Muscle of leg (tissue), 11 donors: ENCODE results near the gene C6orf52. TPM values are rescaled to one million over a fixed set of nuclear protein-coding genes. Genes with fewer than 3 reads are reported as not detected.
A peak's percentile ranks its signal among the peaks of the same experiment; 100 is the strongest.

Experiments used
- DNase-seq: peaks from one replicate; pipeline ENCODE4 v3.0.0; 2013
- H3K27ac ChIP-seq: one replicate; pipeline ENCODE4 v1.5.1; 2013; ENCODE audit warnings: mild to moderate bottlenecking, low read length, control low read depth
- H3K27me3 ChIP-seq: one replicate; pipeline ENCODE4 v1.6.1; 2013; ENCODE audit warnings: low read length; ENCODE audit not compliant: control insufficient read depth, insufficient read depth
- H3K36me3 ChIP-seq: one replicate; pipeline ENCODE4 v1.6.1; 2013; ENCODE audit warnings: low read length; ENCODE audit not compliant: control insufficient read depth, insufficient read depth
- H3K4me1 ChIP-seq: one replicate; pipeline ENCODE4 v1.6.1; 2013; ENCODE audit warnings: low read length; ENCODE audit not compliant: control insufficient read depth, insufficient read depth
- H3K4me3 ChIP-seq: one replicate; pipeline ENCODE4 v1.5.1; 2013; ENCODE audit warnings: low read length, control low read depth
- H3K9me3 ChIP-seq: replicated peaks from 2 replicates; pipeline ENCODE4 v1.6.1; 2013; ENCODE audit warnings: low read depth, low read length; ENCODE audit not compliant: control insufficient read depth
- WGBS: methylation state at CpG from one replicate; pipeline ENCODE4 v1.1.5; 2013; ENCODE audit warnings: missing lambda C conversion rate; ENCODE audit not compliant: insufficient coverage; 5-methylcytosine and 5-hydroxymethylcytosine counted together
- polyA plus RNA-seq, 8 donors: library from polyadenylated mRNA; unstranded; fragments of 120-200 nt; gene quantifications; one replicate each; pipeline versions ENCODE4 v1.2.1 to v1.2.3, GENCODE V29; 2013; ENCODE audit warnings: inconsistent platforms in 1 of 8, low replicate concordance in 1 of 8; ENCODE audit not compliant: insufficient read length in 8 of 8, insufficient read depth in 1 of 8
- total RNA-seq: library from RNA; stranded (reverse); fragments of 120-200 nt; gene quantifications from one replicate; pipeline ENCODE4 v1.2.4, GENCODE V29; 2013

Gene C6orf52
- total and polyA plus RNA-seq, 9 donors = 0.64 to 2.7 (median 1.4) TPM

DNA sequence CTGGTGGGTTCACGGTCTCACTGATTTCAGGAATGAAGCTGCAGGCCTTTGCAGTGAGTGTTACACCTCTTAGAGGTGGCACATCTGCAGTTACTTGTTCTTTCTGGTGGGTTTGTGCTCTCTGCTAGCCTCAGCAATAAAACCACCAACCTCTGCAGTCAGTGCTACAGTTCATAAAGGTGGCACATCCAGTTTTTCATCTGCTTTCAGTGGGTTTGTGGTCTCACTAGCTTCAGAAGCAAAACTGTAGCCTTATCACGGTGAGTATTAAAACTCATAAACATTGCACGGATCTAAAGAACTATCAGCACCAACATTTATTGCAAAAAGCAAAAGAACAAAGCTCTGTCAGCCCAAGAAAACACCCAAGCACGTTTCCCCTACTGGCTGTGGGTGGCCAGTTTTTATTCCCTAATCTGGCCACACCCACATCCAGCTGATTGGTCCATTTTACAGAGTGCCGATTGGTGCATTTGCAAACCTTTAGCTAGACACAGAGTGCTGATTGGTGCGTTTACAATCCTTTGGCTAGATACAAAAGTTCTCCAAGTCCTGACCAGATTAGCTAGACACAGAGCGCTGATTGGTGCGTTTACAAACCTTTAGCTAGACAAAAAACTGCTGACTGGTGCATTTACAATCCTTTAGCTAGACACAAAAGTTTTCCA, 25.0 kb upstream of the C6orf52 start:
- Histone ChIP-seq H3K27ac (no peak overlapping the region), H3K9me3 (no peaks in the 10 kb centered on the region)
- 87% methylated on average over 7 of the region's 8 CpGs for WGBS

DNA sequence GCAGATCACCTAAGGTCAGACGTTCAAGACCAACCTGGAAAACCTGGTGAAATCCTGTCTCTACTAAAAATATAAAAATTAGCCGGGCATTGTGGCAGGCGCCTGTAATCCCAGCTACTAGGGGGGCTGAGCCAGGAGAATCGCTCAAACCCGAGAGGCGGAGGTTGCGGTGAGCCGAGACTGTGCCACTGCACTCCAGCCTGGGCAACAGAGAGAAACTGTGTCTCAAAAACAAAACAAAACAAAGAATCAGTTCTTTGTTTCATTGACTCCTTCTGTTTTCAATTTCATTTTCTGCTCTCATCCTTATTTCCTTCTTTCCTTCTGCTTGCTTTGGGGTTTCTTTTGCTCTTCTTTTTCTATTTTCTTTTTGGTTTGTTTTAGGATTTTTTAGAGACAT, 19.5 kb upstream of the C6orf52 start:
- WGBS = 74% methylated on average over 8 of the region's 8 CpGs

More for the DNA sequence above, 25.0 kb upstream of the C6orf52 start:
- peaks cover 2% of the 10 kb centered on the region for H3K36me3 ChIP-seq
- no peak for DNase-seq
- peaks cover 18% of the 10 kb centered on the region for H3K4me1 ChIP-seq
- no peaks in the 10 kb centered on the region for H3K27me3 ChIP-seq
- H3K4me3 ChIP-seq = peak overlapping the region; percentile 52

DNA sequence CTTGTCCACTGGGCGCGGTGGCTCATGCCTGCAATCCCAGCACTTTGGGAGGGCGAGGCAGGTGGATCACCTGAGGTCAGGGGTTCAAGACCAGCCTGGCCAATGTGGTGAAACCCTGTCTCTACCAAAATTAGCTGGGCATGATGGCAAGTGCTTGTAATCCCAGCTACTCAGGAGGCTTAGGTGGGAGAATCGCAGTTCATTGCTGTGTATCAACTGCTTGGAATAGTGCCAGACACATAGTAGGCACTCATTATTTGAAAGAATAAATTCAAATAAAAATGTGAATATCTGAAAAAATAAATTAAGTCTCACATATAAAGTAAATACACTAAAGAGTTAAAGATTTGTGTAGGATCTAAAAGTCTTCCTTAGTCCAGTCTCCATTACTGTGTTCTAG, 2.2 kb upstream of the C6orf52 start:
- H3K9me3 ChIP-seq = no peaks in the 10 kb centered on the region
- H3K27ac ChIP-seq = no peak overlapping the region
- WGBS = 100% methylated on average over 3 of the region's 4 CpGs
- peaks cover 18% of the 10 kb centered on the region for H3K36me3 ChIP-seq
- H3K27me3 ChIP-seq = no peaks in the 10 kb centered on the region
- peaks cover 13% of the 10 kb centered on the region for H3K4me1 ChIP-seq
- no peak for DNase-seq
- H3K4me3 ChIP-seq = no peak overlapping the region

More for the DNA sequence above, 19.5 kb upstream of the C6orf52 start:
- H3K9me3 ChIP-seq = no peaks in the 10 kb centered on the region
- H3K4me3 ChIP-seq = no peak overlapping the region
- DNase-seq = no peak
- H3K27me3 ChIP-seq = no peaks in the 10 kb centered on the region
- H3K36me3 ChIP-seq = peaks cover 3% of the 10 kb centered on the region
- H3K27ac ChIP-seq = no peak overlapping the region
- no peaks in the 10 kb centered on the region for H3K4me1 ChIP-seq

DNA sequence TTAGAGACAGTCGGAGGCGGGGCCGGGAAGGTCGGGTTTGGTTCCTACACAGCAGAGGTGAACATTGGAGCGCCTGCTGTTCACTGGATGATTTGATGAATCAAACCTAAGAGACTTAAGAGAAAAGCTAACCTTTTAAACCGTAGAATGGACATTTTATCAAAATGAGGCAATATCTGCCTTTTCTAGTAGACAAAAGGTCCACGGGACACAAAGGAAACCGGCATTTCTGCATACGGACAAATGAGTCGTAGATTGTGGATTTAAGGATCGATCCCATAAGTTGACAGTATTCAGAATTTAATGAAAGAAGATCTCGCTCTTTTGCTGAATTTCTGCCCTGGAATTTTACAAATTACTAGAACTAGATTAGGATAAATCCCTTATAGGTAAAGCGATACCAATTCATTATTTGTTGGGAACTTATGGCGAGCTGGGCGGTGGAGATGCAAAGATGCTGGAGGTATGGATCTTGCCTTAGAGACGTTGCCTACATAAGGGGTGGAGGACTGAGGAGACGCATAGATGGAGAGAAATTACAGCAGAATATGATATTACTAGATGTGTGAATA, 756 bp upstream of the C6orf52 start:
- H3K4me1 ChIP-seq = peaks cover 13% of the 10 kb centered on the region
- H3K4me3 ChIP-seq = peak overlapping the region; percentile 77
- H3K27ac ChIP-seq = peak overlapping the region; percentile 96
- no peaks in the 10 kb centered on the region for H3K9me3 ChIP-seq
- DNase-seq = no peak
- WGBS = 0% methylated on average over 1 of the region's 17 CpGs
- H3K36me3 ChIP-seq = peaks cover 15% of the 10 kb centered on the region
- no peaks in the 10 kb centered on the region for H3K27me3 ChIP-seq

DNA sequence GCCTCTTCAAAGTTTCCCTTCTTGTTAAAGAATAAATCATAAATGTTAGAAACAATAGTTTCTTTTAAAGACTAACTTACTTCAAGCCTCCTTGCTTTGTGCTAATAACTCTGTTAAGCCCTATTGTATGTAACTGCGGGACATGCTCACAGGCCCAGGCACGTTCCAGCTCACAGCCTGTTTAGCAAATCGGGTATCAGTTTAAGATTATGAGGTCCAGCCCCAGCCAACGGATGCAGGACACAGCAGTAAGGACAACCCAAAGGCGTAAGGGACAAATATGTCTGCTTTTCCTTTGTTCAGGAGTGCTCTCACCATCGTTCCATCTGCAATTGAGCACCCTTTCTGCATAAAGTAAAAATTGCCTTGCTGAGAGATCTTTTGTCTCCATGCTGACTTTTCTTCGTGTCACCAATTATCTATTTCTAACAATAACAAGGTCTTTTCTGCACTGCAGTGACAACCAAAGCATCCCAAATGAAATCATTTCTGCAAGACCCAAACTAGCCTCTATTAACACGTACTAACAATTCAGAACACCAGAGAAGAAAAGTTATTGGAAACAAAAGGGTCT, 1.4 kb downstream of the C6orf52 start:
- Histone ChIP-seq H3K4me1 (peaks cover 13% of the 10 kb centered on the region), H3K27me3 (no peaks in the 10 kb centered on the region), H3K9me3 (no peaks in the 10 kb centered on the region), H3K27ac (no peak overlapping the region), H3K36me3 (peaks cover 3% of the 10 kb centered on the region), H3K4me3 (peak overlapping the region; percentile 77)
- 90% methylated on average over 6 of the region's 8 CpGs for WGBS
- DNase-seq = no peak

DNA sequence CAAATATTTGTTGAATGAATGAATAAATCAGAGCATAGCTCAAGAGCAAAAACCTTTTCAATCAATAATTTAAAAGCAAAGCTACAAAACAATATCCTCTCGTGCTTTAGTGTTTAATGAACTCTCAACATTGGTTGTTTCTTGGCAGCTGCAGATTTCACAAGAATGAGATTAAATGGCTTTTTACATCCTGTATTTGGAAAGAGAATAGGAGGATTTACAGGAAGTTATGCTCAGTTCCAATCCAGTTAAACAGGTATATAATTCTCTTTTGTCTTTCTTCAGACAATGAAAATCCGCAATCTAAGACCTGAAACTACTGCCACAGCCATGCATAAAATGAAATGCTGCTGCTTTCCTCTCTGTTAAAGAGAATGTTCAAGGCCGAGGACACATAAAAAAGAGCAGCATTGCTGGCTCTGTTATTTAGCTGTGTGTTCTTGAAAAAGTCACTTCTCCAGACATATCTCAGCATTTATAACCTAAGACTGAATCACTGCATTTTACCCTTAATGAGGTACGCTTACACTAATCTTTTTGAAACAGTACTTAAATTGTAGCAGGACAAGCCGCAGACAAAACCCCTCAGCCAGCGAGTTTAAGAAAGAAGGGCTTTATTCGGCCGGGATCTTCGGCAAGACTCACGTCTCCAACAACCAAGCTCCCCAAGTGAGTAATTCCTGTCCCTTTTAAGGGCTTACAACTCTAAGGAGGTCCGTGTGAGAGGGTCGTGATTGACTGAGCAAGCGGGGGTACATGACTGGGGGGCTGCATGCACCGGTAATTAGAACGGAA, 3.6 kb downstream of the C6orf52 start:
- 58% methylated on average over 6 of the region's 15 CpGs for WGBS
- no peaks in the 10 kb centered on the region for H3K9me3 ChIP-seq
- no peaks in the 10 kb centered on the region for H3K36me3 ChIP-seq

DNA sequence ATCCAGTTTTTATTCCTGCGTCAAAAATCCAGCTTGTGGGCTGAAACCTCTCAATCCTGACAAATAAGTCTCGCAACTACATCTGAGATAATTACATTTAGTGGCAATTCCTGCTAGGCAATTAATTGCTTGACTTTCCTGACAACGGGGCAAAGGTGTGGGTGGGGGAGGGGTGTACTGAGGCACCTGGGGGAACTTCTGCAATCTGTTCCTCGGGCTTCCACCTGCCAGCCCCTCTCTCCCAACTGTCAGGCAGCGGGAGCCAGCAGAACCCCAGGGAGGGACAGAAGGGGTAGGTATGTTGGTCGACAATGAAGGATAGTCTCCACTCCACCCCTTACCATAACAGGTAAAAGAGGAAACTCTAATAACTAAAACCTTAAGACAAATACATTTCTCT, 6.8 kb downstream of the C6orf52 start:
- Histone ChIP-seq H3K4me1 (no peaks in the 10 kb centered on the region), H3K27ac (no peak overlapping the region), H3K4me3 (no peak overlapping the region), H3K9me3 (no peaks in the 10 kb centered on the region), H3K36me3 (no peaks in the 10 kb centered on the region), H3K27me3 (peaks cover 2% of the 10 kb centered on the region)
- 100% methylated on average over 1 of the region's 6 CpGs for WGBS
- no peak for DNase-seq

More for the DNA sequence above, 3.6 kb downstream of the C6orf52 start:
- no peak overlapping the region for H3K27ac ChIP-seq
- no peak for DNase-seq
- no peak overlapping the region for H3K4me3 ChIP-seq
- peaks cover 2% of the 10 kb centered on the region for H3K27me3 ChIP-seq
- peaks cover 12% of the 10 kb centered on the region for H3K4me1 ChIP-seq

DNA sequence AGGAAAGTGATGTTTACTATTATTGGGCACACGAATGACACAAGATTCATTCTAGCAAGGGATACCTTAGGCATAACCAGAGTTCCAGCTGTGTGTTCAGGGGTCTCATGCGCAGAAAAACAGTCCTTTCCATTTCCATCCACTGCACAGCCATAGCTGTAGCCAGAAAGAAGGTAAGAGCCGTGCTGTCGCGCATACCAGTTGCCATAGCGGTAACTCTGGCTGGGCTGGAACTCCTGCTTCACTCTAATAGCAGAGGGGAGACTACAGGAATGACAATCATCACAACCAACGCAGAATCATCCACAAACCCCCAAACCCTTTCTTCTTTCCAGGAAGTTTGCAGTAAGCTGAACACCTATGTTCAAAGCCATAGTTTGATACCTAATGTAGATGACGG, 7.5 kb downstream of the C6orf52 start:
- Histone ChIP-seq H3K4me3 (no peak overlapping the region), H3K27me3 (peaks cover 2% of the 10 kb centered on the region), H3K9me3 (no peaks in the 10 kb centered on the region), H3K36me3 (no peaks in the 10 kb centered on the region), H3K27ac (no peak overlapping the region), H3K4me1 (no peaks in the 10 kb centered on the region)
- WGBS = 97% methylated on average over 5 of the region's 8 CpGs
- no peak for DNase-seq

DNA sequence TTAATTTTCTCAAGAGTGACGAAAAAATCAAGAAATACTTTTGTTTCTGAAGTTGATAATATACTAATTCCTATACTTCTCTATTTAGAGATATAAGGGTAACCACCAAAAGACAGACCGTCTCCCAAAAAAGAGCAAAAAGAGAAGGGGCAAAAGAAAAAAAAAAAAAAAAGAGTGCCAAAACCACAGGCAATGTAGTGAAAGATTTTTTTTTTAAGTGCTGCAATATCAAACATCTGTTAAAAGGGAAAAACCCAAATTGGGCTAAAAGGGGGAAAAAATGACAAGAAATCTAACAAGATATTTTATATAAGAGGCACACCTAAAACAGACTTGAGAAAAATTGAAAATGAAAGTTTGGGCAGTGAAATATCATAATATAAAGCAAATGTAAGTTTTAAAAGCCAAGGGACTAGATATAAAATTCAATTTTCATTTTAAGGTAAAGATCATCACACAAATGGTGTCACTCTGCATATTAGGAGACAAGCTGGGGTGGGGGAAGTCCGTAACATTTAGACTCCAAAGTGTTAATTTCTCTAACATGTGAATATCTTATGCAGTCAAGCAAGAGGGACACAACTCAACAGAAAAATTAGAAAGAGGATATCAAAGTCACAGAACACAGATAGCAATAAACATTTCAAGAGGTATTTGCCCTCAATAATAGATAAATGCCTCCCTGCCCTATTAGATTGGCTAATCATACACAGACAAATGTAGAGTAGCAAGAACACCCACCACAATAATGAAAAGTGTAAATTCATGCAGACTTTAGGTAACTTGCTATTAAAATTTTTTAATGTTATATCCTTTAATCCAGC, 9.1 kb downstream of the C6orf52 start:
- no peak for DNase-seq
- Histone ChIP-seq H3K27ac (no peak overlapping the region), H3K4me3 (no peak overlapping the region), H3K36me3 (no peaks in the 10 kb centered on the region), H3K27me3 (peaks cover 2% of the 10 kb centered on the region), H3K4me1 (no peaks in the 10 kb centered on the region), H3K9me3 (no peaks in the 10 kb centered on the region)
- no CpG with 5 or more reads among the region's 3 CpGs for WGBS
